Measurements from ENCODE around the gene ABHD2.
"Not testable (repeated sequence)": the region's sequence is repeated elsewhere in the genome, so short reads cannot be mapped to it uniquely, and the experiment has no call there.

The ABHD2 gene

GRCh38 chr15:89099968-89100367 is 11.7 kb downstream of the ABHD2 start:
- no peak for DNase-seq

GRCh38 chr15:89101302-89102193 is 13.3 kb downstream of the ABHD2 start:
- peak; percentile 73 for DNase-seq

- DNase-seq, result no peak
Observed at GRCh38 chr15:89103481-89104171, 15.4 kb downstream of the ABHD2 start.

- DNase-seq, result no peak
Observed at GRCh38 chr15:89104172-89104564, 15.9 kb downstream of the ABHD2 start.

- DNase-seq, result no peak
Observed at GRCh38 chr15:89105147-89105546, 16.9 kb downstream of the ABHD2 start.

GRCh38 chr15:89106200-89106599 is 17.9 kb downstream of the ABHD2 start:
- DNase-seq, result no peak

GRCh38 chr15:89107984-89108383 is 19.7 kb downstream of the ABHD2 start:
- no peak for DNase-seq

GRCh38 chr15:89108835-89109234 is 20.6 kb downstream of the ABHD2 start:
- no peak for DNase-seq

GRCh38 chr15:89109238-89109637 is 21.0 kb downstream of the ABHD2 start:
- peak; percentile 71 for DNase-seq

GRCh38 chr15:89110060-89110459 is 21.8 kb downstream of the ABHD2 start:
- DNase-seq, result no peak

- peak; percentile 12 for DNase-seq
Observed at GRCh38 chr15:89111352-89111751, 23.1 kb downstream of the ABHD2 start.

GRCh38 chr15:89111961-89112340 is 23.7 kb downstream of the ABHD2 start:
- DNase-seq, result no peak

- peak; percentile 53 for DNase-seq
Observed at GRCh38 chr15:89112341-89112971, 24.2 kb downstream of the ABHD2 start.

GRCh38 chr15:89113296-89114024 is 25.2 kb downstream of the ABHD2 start:
- DNase-seq, result no peak

GRCh38 chr15:89114990-89115389 is 26.7 kb downstream of the ABHD2 start:
- DNase-seq, result peak; percentile 79

- DNase-seq, result peak; percentile 94
Observed at GRCh38 chr15:89115547-89115946, 27.3 kb downstream of the ABHD2 start.

- peak; percentile 72 for DNase-seq
Observed at GRCh38 chr15:89116404-89116803, 28.1 kb downstream of the ABHD2 start.

GRCh38 chr15:89117790-89118189 is 29.5 kb downstream of the ABHD2 start:
- no peak for DNase-seq

GRCh38 chr15:89118481-89118989 is 30.3 kb downstream of the ABHD2 start:
- DNase-seq, result no peak

GRCh38 chr15:89119489-89120478 is 31.5 kb downstream of the ABHD2 start:
- no peak for DNase-seq

GRCh38 chr15:89120479-89121000 is 32.3 kb downstream of the ABHD2 start:
- not testable (repeated sequence) for DNase-seq
